ENCODE measurements around the gene STXBP3.
"Not testable (repeated sequence)": the region's sequence is repeated elsewhere in the genome, so short reads cannot be mapped to it uniquely, and the experiment has no call there.

The STXBP3 gene

GRCh38 chr1:108746382-108747170 is at the start of gene STXBP3:
TSS of gene STXBP3 (plus strand) at chr1:108746674. CDS start at chr1:108746738, 64 bp downstream.
- peak; percentile 100 for DNase-seq

GRCh38 chr1:108699375-108700332 is 46.8 kb upstream of the STXBP3 start:
- DNase-seq: no peak

- DNase-seq: no peak
These were observed 45.2 kb upstream of the STXBP3 start for GRCh38 chr1:108701176-108701849.

- not testable (repeated sequence) for DNase-seq
These were observed 44.4 kb upstream of the STXBP3 start for GRCh38 chr1:108702109-108702508.

- no peak for DNase-seq
These were observed 42.5 kb upstream of the STXBP3 start for GRCh38 chr1:108703939-108704338.

- no peak for DNase-seq
These were observed 42.0 kb upstream of the STXBP3 start for GRCh38 chr1:108704496-108704895.

- DNase-seq: no peak
These were observed 39.8 kb upstream of the STXBP3 start for GRCh38 chr1:108706643-108707042.

GRCh38 chr1:108708691-108709660 is 37.5 kb upstream of the STXBP3 start:
- DNase-seq: peak; percentile 76

GRCh38 chr1:108712606-108713150 is 33.8 kb upstream of the STXBP3 start, which contains the start of gene FNDC7:
TSS of gene FNDC7 (plus strand) at chr1:108712908. CDS start at chr1:108712934, 26 bp downstream.
- DNase-seq: no peak

- DNase-seq: no peak
These were observed 30.5 kb upstream of the STXBP3 start for GRCh38 chr1:108715932-108716331.

- DNase-seq: no peak
These were observed 29.8 kb upstream of the STXBP3 start for GRCh38 chr1:108716437-108717230.

GRCh38 chr1:108717774-108718316 is 28.6 kb upstream of the STXBP3 start:
- no peak for DNase-seq

- DNase-seq: no peak
These were observed 27.4 kb upstream of the STXBP3 start for GRCh38 chr1:108718927-108719655.

GRCh38 chr1:108719656-108720435 is 26.6 kb upstream of the STXBP3 start:
- no peak for DNase-seq

- DNase-seq: no peak
These were observed 24.2 kb upstream of the STXBP3 start for GRCh38 chr1:108722292-108722691.

- DNase-seq: no peak
These were observed 20.6 kb upstream of the STXBP3 start for GRCh38 chr1:108725906-108726305.

GRCh38 chr1:108728327-108728923 is 18.0 kb upstream of the STXBP3 start:
- DNase-seq: no peak

GRCh38 chr1:108729481-108729880 is 17.0 kb upstream of the STXBP3 start:
- DNase-seq: no peak
